HUES6 (cell line): ENCODE results near the gene SHLD2.
"Not testable (repeated sequence)": the region's sequence is repeated elsewhere in the genome, so short reads cannot be mapped to it uniquely, and the experiment has no call there.

Experiments used
- H3K27ac ChIP-seq: 2 replicates; pipeline ENCODE4 v1.7.0; 2013; ENCODE audit warnings: low read depth, mild to moderate bottlenecking, low read length, inconsistent platforms
- H3K27me3 ChIP-seq: 2 replicates; pipeline ENCODE4 v1.6.1; 2013; ENCODE audit warnings: low read length; ENCODE audit not compliant: control insufficient read depth, insufficient read depth
- H3K36me3 ChIP-seq: 2 replicates; pipeline ENCODE4 v1.6.1; 2013; ENCODE audit warnings: low read length; ENCODE audit not compliant: control insufficient read depth, insufficient read depth
- H3K4me1 ChIP-seq: 2 replicates; pipeline ENCODE4 v1.6.1; 2013; ENCODE audit warnings: low read length; ENCODE audit not compliant: control insufficient read depth, insufficient read depth
- H3K4me3 ChIP-seq: 2 replicates; pipeline ENCODE4 v1.5.1; 2013; ENCODE audit warnings: low read depth, low read length
- H3K9ac ChIP-seq: one replicate; pipeline ENCODE4 v1.6.1; 2013; ENCODE audit warnings: mild to moderate bottlenecking, low read length
- H3K9me3 ChIP-seq: 2 replicates; pipeline ENCODE4 v1.6.1; 2013; ENCODE audit warnings: low read depth, low read length; ENCODE audit not compliant: control insufficient read depth, insufficient read depth

SHLD2 gene

DNA sequence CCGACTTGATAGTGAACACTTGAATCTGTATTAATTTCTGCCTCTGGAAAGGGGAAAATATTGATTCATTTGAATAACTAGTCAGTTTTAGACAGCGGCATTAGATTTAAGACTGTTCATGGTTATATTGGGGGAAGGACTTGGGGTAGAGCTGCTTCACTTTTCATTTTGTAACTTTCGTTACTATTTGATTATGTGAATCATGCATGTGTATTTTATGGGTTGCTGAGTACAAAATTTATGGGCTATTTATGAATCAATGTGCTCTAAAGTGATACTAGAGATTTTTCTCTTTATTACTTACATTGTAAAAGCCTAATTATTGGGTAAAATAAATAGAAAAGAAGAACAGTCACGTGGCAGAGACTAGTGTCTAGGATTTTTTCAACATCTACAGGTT, 5.3 kb upstream of the SHLD2 start:
- H3K4me1 ChIP-seq = peaks cover 25% of the 10 kb centered on the region
- H3K36me3 ChIP-seq = peaks cover 20% of the 10 kb centered on the region
- no peaks in the 10 kb centered on the region for H3K27me3 ChIP-seq
- H3K27ac ChIP-seq = no peak overlapping the region
- no peak overlapping the region for H3K4me3 ChIP-seq
- peaks cover 1% of the 10 kb centered on the region; the same call in 1 of the 2 replicates for H3K9me3 ChIP-seq
- no peak overlapping the region for H3K9ac ChIP-seq

DNA sequence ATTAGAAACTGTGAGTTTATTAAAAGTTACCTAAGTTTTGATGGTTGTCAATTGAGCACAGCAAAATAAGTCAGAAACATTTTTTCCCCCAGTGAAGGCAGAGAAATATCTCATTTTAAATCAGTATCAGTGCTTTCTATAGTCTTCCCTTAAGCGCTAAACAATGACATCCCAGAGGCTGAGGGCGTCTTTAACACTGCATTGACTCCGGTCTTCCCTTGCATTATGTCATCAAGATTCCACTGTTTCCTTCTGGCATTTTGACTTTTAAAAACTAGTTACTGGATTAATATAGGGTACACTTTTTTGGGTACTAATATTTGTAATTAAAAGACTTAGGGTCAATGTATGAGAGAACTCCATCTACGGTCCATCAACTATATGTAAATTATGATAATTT, 4.2 kb upstream of the SHLD2 start:
- Histone ChIP-seq H3K4me3 (no peak overlapping the region), H3K36me3 (peaks cover 20% of the 10 kb centered on the region), H3K9me3 (no peaks in the 10 kb centered on the region), H3K27me3 (no peaks in the 10 kb centered on the region), H3K9ac (no peak overlapping the region), H3K27ac (no peak overlapping the region), H3K4me1 (peaks cover 25% of the 10 kb centered on the region)

DNA sequence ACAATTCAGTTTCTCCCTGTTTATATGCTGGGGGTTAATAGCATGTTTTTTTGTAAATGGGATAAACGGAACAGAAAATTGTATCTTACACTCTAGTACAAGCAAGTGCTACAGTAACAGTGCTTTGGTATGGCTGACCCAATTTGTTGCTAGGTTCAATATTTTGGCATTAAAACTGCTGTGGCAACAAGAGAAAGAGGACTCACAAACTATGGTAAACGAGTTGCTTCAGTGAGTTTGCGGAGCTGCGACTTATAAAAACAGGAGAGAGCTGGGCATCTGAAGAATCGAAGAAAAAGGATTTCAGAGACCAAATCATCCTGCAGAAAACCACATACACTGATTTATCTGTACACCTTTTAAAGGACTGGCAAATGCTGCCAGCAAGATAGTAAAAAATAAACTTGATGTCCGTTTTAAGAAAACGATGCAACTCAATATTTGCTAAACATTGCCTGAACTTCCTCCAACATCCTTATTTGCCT, 2.6 kb upstream of the SHLD2 start:
- H3K4me3 ChIP-seq = peak overlapping the region; percentile 89
- H3K27me3 ChIP-seq = no peaks in the 10 kb centered on the region
- no peaks in the 10 kb centered on the region for H3K9me3 ChIP-seq
- peaks cover 25% of the 10 kb centered on the region for H3K4me1 ChIP-seq
- H3K9ac ChIP-seq = peak overlapping the region; percentile 71
- H3K27ac ChIP-seq = peak overlapping the region; percentile 59
- H3K36me3 ChIP-seq = peaks cover 13% of the 10 kb centered on the region

DNA sequence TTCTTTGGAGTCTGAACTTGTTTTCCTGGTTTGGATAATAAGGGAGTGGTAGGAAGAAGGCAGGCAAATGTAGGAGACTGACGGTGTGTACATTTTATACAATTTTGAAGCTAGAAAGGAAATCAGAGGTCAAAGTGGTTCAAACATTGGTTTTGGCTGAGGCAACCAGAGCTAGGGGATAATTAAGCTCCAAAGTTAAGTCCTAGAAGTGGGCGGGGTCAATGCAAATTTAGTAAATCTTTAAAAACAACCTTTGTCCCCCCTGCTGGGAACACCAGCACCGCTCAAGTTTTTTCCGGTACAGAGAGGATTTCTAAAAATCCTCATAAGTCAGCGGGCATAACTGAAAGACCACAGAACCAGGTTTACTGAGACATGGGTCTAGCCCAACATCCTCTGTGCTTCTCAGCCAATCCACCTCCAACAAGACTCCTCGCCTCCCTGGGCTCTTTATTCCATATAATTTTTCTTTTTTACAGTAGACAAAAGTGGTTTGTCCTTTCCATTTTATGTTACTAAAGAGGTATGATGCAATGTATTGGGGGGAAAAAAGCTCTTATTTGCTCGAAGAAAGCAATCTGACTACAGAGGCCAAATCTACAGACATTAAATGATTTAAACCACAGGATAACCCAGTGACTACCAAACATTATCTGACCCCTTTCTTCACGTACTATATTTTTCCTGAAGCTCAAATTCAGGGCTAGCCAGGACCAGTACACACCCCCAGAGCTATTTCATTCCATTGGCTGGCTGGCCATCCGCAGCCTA, 2.0 kb upstream of the SHLD2 start:
- Histone ChIP-seq H3K27ac (peak overlapping the region; percentile 59), H3K4me1 (peaks cover 25% of the 10 kb centered on the region)

DNA sequence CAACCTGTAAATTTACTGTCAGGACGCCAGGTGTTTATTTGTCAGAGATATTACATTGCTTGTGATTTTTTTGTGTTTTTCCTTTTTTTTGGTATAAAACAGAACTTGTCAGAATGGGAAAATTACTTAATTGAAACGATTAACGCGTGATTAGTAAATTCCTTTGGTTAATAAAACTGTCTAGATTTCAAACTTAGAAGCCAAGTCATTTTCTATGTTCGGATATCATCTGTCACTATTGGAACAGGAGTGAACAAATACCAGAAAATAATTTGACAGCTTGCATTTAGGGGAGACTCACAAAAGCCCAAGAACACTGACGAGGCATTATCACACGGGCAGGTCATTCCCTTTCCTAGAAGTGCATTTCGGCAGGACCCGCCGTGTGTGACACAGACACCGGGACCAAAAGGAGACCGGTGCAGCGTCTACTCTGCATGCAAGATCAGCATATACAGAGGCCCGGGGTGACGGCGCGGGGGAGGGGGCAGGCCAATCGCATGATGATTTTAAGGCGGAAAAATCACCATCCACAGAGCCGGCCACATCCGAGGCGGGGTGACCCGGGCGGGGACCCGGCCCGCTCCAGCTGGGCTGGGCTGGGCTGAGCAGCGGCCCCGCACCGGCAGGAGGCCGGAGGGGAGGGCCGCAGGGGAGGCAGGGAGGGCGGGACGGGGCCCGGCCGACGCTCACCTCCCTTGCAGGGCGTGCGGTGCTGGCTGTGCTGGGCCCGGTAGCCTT, 1.2 kb upstream of the SHLD2 start:
- peaks cover 25% of the 10 kb centered on the region for H3K4me1 ChIP-seq
- H3K27me3 ChIP-seq = no peaks in the 10 kb centered on the region

More for the DNA sequence above, 2.0 kb upstream of the SHLD2 start:
- H3K36me3 ChIP-seq = peaks cover 9% of the 10 kb centered on the region
- H3K4me3 ChIP-seq = peak overlapping the region; percentile 89
- H3K9ac ChIP-seq = peak overlapping the region; percentile 71
- H3K9me3 ChIP-seq = no peaks in the 10 kb centered on the region
- H3K27me3 ChIP-seq = no peaks in the 10 kb centered on the region

DNA sequence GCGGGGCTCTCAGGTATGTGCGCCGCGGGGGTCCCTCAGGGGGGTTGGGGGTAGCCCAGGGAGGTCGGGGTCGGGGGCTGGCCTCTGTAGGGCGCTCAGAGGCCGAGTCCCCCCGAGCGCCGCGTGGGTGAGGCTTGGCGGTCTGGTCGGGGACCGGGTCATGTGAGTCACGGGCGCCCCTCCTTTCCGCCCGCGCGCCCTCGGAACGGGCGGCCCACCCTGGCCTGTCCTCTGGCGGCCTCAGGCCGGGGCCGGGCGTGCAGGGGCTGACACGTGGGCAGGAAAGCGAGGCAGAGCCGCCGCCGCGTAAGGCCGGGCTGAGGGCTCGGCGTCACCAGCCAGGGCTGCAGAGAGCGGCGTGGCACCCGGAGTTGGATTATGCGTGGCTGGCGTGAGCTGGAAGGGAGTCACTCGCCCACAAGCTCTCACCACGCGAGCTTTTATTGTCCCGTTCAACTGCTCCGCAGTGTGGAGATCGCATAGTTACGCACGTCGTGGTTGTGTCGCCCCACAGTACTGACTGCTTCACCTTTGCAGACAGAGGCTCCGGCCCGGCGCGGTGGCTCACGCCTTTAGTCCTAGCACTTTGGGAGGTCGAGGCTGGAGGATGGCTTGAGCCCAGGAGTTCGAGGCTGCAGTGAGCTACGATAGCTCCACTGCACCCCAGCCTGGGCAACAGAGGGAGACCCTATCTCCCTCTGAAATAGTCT, 385 bp downstream of the SHLD2 start:
- Histone ChIP-seq H3K4me3 (peak overlapping the region; percentile 91), H3K36me3 (peaks cover 6% of the 10 kb centered on the region), H3K27ac (peak overlapping the region; percentile 65), H3K9me3 (no peaks in the 10 kb centered on the region), H3K4me1 (peaks cover 21% of the 10 kb centered on the region), H3K27me3 (no peaks in the 10 kb centered on the region), H3K9ac (peak overlapping the region; percentile 96)

More for the DNA sequence above, 1.2 kb upstream of the SHLD2 start:
- peak overlapping the region; percentile 95 for H3K9ac ChIP-seq
- H3K4me3 ChIP-seq = peak overlapping the region; percentile 89
- H3K9me3 ChIP-seq = no peaks in the 10 kb centered on the region
- H3K27ac ChIP-seq = peak overlapping the region; percentile 40; the same call in 1 of the 2 replicates
- peaks cover 8% of the 10 kb centered on the region for H3K36me3 ChIP-seq

GRCh38 chr10:87101996-87102395, 7.0 kb downstream of the SHLD2 start:
- H3K4me3 ChIP-seq = no peak overlapping the region
- H3K9ac ChIP-seq = no peak overlapping the region
- H3K36me3 ChIP-seq = peaks cover 28% of the 10 kb centered on the region

DNA sequence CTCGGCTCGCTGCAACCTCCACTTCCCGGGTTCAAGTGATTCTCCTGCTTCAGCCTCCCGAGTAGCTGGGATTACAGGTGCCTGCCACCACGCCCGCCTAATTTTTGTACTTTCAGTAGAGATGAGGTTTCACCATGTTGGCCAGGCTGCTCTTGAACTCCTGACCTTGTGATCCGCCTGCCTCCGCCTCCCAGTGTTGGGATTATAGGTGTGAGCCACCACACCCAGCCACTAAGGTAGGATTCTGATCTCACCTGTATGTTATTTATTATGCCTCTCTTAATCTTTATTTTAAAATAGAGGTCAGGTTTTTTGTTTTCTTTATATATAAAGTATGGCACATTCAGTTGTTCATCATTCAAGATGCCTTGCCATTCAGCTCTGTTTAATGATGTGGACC, 9.7 kb downstream of the SHLD2 start:
- H3K27ac ChIP-seq, H3K27me3 ChIP-seq, H3K4me1 ChIP-seq, H3K9me3 ChIP-seq, H3K4me3 ChIP-seq, H3K9ac ChIP-seq: not testable (repeated sequence)
- peaks cover 31% of the 10 kb centered on the region for H3K36me3 ChIP-seq

More at GRCh38 chr10:87101996-87102395, 7.0 kb downstream of the SHLD2 start:
- Histone ChIP-seq H3K9me3 (no peaks in the 10 kb centered on the region), H3K27ac (no peak overlapping the region), H3K27me3 (no peaks in the 10 kb centered on the region), H3K4me1 (no peaks in the 10 kb centered on the region)

DNA sequence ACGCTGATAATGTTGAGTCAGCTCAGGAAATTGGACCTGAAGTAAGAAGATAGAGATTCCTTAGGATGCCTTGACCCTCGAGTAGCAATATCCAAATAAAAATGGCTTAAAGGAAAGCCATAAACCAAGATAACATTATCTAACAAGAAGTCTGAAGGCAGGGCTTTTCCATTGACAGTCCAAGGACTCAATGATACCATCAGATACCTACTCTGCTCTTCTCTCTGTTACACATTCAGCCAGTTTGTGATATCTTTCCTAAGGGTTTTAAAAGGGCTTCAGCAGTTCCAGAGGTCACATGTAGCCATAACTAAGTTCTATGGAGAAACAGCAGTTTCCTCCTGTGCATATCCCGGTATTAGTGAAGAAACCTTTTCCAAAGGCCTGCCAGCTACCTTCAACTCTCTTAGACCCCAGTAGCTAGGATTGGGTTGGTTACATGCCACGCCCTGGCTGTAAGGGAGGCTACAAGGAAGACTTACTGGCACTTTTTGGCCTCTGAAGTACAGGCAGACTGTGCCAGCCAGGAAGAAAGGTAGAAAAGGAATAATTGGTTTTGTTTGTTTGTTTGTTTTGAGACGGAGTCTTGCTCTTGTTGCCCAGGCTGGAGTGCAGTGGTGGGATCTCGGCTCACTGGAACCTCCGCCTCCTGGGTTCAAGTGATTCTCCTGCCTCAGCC, 10.6 kb downstream of the SHLD2 start:
- Histone ChIP-seq H3K9me3 (no peaks in the 10 kb centered on the region), H3K9ac (no peak overlapping the region), H3K27me3 (no peaks in the 10 kb centered on the region), H3K4me1 (no peaks in the 10 kb centered on the region), H3K4me3 (no peak overlapping the region), H3K27ac (no peak overlapping the region), H3K36me3 (peaks cover 30% of the 10 kb centered on the region)

- not testable (repeated sequence) for H3K27ac ChIP-seq, H3K9ac ChIP-seq, H3K4me1 ChIP-seq, H3K27me3 ChIP-seq, H3K36me3 ChIP-seq, H3K9me3 ChIP-seq, H3K4me3 ChIP-seq
Observed at GRCh38 chr10:87118122-87118521, 23.1 kb downstream of the SHLD2 start.
